ENCODE data around the gene DACT3. TPM values are rescaled to one million over a fixed set of nuclear protein-coding genes. Genes with fewer than 3 reads are reported as not detected.

The DACT3 gene
- total and polyA plus RNA-seq, 2 experiments from 2014 or later = 0.78 to 2.6 TPM

GRCh38 chr19:46700704-46701103 is 39.7 kb upstream of the DACT3 start (continued):
- TF ChIP-seq ZNF462 (CRISPR knock-in tag; IDR thresholded peaks at IDR 0.05) (no peak), STAT1 (IDR thresholded peaks at IDR 0.05; ENCODE audit: unreplicated experiment) (no peak), NANOG (IDR thresholded peaks at IDR 0.05; ENCODE audit: borderline replicate concordance) (no peak), REST (IDR thresholded peaks at IDR 0.05; ENCODE audit: unreplicated experiment) (no peak), EZH2 (IDR thresholded peaks at IDR 0.05; ENCODE audit: low read depth, unreplicated experiment) (no peak), JUNB (IDR thresholded peaks at IDR 0.05; ENCODE audit: unreplicated experiment) (no peak)
- TF ChIP-seq, protein P1, sequence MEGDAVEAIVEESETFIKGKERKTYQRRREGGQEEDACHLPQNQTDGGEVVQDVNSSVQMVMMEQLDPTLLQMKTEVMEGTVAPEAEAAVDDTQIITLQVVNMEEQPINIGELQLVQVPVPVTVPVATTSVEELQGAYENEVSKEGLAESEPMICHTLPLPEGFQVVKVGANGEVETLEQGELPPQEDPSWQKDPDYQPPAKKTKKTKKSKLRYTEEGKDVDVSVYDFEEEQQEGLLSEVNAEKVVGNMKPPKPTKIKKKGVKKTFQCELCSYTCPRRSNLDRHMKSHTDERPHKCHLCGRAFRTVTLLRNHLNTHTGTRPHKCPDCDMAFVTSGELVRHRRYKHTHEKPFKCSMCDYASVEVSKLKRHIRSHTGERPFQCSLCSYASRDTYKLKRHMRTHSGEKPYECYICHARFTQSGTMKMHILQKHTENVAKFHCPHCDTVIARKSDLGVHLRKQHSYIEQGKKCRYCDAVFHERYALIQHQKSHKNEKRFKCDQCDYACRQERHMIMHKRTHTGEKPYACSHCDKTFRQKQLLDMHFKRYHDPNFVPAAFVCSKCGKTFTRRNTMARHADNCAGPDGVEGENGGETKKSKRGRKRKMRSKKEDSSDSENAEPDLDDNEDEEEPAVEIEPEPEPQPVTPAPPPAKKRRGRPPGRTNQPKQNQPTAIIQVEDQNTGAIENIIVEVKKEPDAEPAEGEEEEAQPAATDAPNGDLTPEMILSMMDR (conservative IDR thresholded peaks at IDR 0.05; ENCODE audit: low read depth in 2 of 2) = no peak

All from GM23338 (cell line).